ENCODE measurements around the gene ADAP1. TPM values are rescaled to one million over a fixed set of nuclear protein-coding genes. Genes with fewer than 3 reads are reported as not detected.

Gene ADAP1
- total RNA-seq, 2 experiments from 2014 or later = 6.8 to 7.2 TPM

DNA sequence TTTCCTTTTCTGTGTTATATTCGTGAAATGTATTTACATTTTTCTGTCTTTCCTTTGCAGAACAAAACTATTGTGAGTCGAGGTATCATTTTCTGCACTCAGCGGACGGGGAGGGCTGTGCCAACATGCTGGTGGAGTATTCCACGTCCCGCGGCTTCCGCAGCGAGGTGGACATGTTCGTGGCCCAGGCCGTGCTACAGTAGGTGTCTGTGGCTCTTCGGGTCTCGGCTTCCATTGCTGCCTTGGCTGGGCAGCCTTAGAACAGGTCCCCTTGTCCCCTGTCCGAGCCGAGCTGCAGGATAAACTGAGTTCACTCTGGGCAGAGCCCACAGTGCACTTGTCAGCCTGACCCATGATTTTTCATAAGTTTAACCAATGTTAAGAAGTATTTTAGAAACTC is 63.6 kb downstream of the ADAP1 start:
- CTCF ChIA-PET = no interaction called here
- no peaks in the 10 kb centered on the region for H3K9me3 ChIP-seq (ENCODE audit: control insufficient read depth in 1 of 2, insufficient read depth in 1 of 2, low read length in 2 of 2)
- H3K27ac Mint-ChIP-seq = no peak overlapping the region
- peaks cover 2% of the 10 kb centered on the region for H3K4me1 ChIP-seq (ENCODE audit: insufficient read depth, low read length)
- H3K27me3 Mint-ChIP-seq = no peaks in the 10 kb centered on the region
- DNase-seq (no peak), ATAC-seq (ENCODE audit: poor library complexity) (no peak)
- no peaks in the 10 kb centered on the region for H3K4me1 Mint-ChIP-seq (ENCODE audit: low read depth)
- peaks cover 85% of the 10 kb centered on the region for H3K36me3 ChIP-seq (ENCODE audit: insufficient read depth, low read length)
- H3K4me3 Mint-ChIP-seq = no peak overlapping the region
- no peaks in the 10 kb centered on the region for H3K9me3 Mint-ChIP-seq
- H3K36me3 Mint-ChIP-seq (ENCODE audit: low read depth) = peaks cover 61% of the 10 kb centered on the region
- POLR2A ChIA-PET = no interaction called here
- H3K27me3 ChIP-seq (ENCODE audit: control insufficient read depth in 1 of 2, insufficient read depth in 2 of 2, low read length in 2 of 2) = no peaks in the 10 kb centered on the region
- no peak overlapping the region for H3K27ac ChIP-seq (ENCODE audit: low read depth in 1 of 2, low read length in 2 of 2)
- no peak for TF ChIP-seq CTCF (IDR thresholded peaks at IDR 0.05)
- H3K4me3 ChIP-seq (ENCODE audit: low read length) = no peak overlapping the region
- intact Hi-C loops (cut with DNase I, micrococcal nuclease) = no loop called here

DNA sequence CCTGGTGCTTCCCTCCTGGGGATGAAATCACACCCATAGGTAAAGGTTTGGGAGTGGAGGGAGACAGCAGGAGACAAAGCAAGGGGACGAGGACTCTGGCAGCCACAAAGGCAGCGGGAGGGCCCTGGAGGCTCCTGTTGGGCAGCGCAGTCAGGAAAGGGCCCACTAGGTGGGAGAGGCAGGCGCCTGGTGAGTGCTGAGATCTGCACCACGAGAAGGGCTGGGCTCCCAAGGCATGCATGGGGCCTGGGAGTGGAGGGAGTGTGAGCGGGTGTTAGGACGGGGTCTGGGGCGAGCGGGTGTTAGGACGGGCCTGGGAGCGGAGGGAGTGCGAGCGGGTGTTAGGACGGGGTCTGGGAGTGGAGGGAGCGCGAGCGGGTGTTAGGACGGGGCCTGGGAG is 65.1 kb downstream of the ADAP1 start:
- H3K9me3 Mint-ChIP-seq = no peaks in the 10 kb centered on the region
- ATAC-seq (ENCODE audit: poor library complexity) (no peak), DNase-seq (no peak)
- no peak overlapping the region for H3K27ac Mint-ChIP-seq
- Histone ChIP-seq H3K36me3 (ENCODE audit: insufficient read depth, low read length) (peaks cover 76% of the 10 kb centered on the region), H3K4me1 (ENCODE audit: insufficient read depth, low read length) (peaks cover 15% of the 10 kb centered on the region), H3K9me3 (ENCODE audit: control insufficient read depth in 1 of 2, insufficient read depth in 1 of 2, low read length in 2 of 2) (no peaks in the 10 kb centered on the region), H3K27me3 (ENCODE audit: control insufficient read depth in 1 of 2, insufficient read depth in 2 of 2, low read length in 2 of 2) (no peaks in the 10 kb centered on the region), H3K4me3 (ENCODE audit: low read length) (no peak overlapping the region), H3K27ac (ENCODE audit: low read depth in 1 of 2, low read length in 2 of 2) (no peak overlapping the region)
- no peak for TF ChIP-seq CTCF (IDR thresholded peaks at IDR 0.05)
- POLR2A ChIA-PET = no interaction called here
- CTCF ChIA-PET = no interaction called here
- intact Hi-C loops (cut with DNase I, micrococcal nuclease) = no loop called here
- H3K4me1 Mint-ChIP-seq (ENCODE audit: low read depth) = no peaks in the 10 kb centered on the region
- no peaks in the 10 kb centered on the region for H3K27me3 Mint-ChIP-seq
- no peak overlapping the region for H3K4me3 Mint-ChIP-seq
- H3K36me3 Mint-ChIP-seq (ENCODE audit: low read depth) = peaks cover 51% of the 10 kb centered on the region

DNA sequence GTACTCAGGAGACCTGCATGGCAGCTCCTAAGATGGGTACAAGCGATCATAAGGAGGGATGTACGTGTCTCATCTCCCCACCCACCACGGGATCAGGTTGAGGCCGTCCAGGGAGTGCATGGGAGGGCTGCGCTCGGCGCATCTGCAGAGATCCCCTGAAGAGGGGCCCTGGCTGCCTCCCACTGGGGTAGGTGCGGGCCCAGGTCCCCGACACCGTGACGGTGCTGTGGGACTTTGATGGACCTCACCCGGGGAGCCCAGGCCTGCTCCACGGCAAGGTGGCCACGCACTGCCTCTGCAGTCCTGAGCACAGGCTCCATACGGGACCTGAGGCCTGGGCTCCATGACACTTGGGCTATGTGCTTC is 65.5 kb downstream of the ADAP1 start:
- H3K27me3 Mint-ChIP-seq = no peaks in the 10 kb centered on the region
- ChIA-PET CTCF (no interaction called here), POLR2A (no interaction called here)
- no peak for TF ChIP-seq CTCF (IDR thresholded peaks at IDR 0.05)
- peaks cover 72% of the 10 kb centered on the region for H3K36me3 ChIP-seq (ENCODE audit: insufficient read depth, low read length)
- no peak for DNase-seq
- H3K4me3 ChIP-seq (ENCODE audit: low read length) = no peak overlapping the region
- peaks cover 47% of the 10 kb centered on the region for H3K36me3 Mint-ChIP-seq (ENCODE audit: low read depth)
- intact Hi-C loops (cut with DNase I, micrococcal nuclease) = no loop called here
- H3K27me3 ChIP-seq (ENCODE audit: control insufficient read depth in 1 of 2, insufficient read depth in 2 of 2, low read length in 2 of 2) = no peaks in the 10 kb centered on the region
- peaks cover 18% of the 10 kb centered on the region for H3K4me1 ChIP-seq (ENCODE audit: insufficient read depth, low read length)
- H3K27ac Mint-ChIP-seq = no peak overlapping the region
- no peaks in the 10 kb centered on the region for H3K9me3 ChIP-seq (ENCODE audit: control insufficient read depth in 1 of 2, insufficient read depth in 1 of 2, low read length in 2 of 2)
- H3K27ac ChIP-seq (ENCODE audit: low read depth in 1 of 2, low read length in 2 of 2) = no peak overlapping the region
- no peaks in the 10 kb centered on the region for H3K4me1 Mint-ChIP-seq (ENCODE audit: low read depth)
- ATAC-seq (ENCODE audit: poor library complexity) = no peak
- no peaks in the 10 kb centered on the region for H3K9me3 Mint-ChIP-seq
- H3K4me3 Mint-ChIP-seq = no peak overlapping the region
